GM18511 (cell line): Measurements from ENCODE around the gene CASP6.
A peak's percentile ranks its signal among the peaks of the same experiment; 100 is the strongest.

ENCODE experiments used
- ATAC-seq: cut with Tn5 transposase; IDR thresholded peaks from one replicate; pipeline ENCODE4 v1.9.1; 2021; ENCODE audit warnings: mild to moderate bottlenecking, moderate library complexity; ENCODE audit not compliant: unreplicated experiment

CASP6 gene

DNA sequence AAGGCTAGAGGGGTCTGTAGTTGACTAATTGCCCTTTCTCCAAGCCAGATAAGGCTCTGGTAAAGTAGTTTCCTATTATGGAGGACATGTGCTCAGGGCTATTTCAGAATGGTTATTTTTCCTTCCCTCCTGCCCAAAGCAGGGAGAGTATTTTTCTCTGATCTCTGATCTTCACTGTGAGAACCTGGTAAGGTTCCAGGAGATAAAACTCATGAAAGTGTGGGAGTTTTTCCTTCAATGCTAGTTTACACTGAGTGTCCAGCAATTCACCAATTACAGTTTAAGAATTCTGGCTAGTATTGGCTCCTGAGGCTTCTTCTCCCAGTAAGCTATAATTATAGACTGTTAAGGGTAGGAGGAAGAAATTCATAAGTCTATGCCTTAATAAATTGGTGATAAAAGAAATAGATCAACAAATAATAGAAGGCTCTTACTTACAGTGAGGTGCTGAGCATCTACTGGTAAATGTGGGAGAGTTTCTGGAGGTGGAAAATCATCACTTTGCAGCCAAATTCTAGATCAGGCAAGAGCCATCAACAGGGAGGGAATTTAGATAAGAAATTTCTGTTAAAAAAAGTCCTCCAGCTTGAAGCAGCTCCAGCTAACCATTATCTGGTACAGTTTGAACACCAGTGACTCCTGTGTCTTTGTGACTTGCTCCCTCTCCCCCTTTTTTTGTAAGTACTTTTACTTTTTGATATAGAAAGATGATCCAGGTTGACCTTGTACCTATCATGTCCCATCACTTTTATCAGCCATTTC is 30.9 kb downstream of the CASP6 start:
- no peak for ATAC-seq

DNA sequence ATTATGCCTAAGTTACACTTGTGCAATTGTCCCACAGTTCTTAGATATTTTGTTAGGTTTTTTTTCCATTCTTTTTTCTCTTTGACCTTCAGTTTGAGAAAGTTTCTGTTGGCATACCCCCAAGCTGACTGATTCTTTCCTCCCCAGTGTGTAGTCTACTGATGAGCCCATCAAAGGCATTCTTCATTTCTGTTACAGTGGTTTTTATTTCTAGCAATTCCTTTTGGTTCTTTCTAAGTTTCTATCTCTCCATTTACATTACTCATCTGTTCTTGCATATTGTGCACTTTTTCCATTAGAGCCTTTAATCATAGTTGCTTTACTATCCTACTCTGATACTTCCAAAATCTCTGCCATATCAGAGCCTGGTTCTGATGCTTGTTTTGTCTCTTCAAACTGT is 31.9 kb downstream of the CASP6 start:
- no peak for ATAC-seq

DNA sequence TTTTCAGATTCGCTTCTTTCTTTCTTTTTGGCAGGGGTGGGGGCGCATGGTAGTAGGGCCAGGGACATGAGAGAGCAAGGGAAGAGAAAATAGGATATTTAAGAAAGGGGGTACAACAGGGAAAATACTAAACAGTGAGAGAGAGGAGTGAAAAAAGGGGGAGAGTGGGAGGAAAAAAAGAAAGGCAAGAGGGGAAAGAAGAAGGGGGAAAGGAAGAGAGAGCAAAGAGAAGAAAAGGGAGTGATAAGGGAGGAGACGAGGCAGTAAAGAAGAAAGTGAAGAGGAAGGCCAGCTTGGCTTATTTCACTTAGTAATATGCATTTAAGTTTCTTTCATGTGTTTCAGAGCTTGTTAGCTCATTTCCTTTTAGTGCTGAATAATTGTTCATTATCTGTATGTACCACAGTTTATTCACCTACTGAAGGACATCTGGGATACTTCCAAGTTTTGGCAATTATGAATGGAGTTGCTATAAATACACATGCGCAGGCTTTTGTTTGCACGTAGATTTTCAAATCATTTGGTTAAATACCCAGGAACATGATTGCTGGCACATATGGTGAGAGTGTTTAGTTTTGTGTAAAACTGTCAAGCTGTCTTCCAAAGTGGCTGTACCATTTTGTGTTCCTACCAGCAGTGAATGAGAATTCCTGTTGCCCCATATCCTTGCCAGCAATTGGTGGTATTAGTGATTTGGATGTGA is 37.3 kb downstream of the CASP6 start:
- no peak for ATAC-seq

DNA sequence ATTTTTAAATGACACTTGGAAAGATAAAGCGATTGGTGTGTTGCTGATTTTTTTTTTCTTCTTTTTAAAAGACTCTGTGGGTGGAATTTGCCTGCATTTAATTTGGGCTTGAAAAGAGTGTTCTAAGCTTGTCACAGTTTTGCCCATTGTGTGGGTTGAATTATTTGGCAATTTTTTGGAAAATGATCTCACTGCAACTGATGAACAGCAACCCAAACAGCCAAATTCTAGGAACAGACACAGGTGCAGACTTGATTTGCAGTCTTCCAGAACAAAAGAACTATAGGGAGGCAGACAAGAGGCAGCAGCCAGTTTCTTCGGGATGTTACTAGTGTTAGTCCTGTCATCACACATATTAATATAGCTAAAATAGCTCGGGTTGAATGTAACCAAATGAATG is 40.5 kb downstream of the CASP6 start:
- no peak for ATAC-seq

DNA sequence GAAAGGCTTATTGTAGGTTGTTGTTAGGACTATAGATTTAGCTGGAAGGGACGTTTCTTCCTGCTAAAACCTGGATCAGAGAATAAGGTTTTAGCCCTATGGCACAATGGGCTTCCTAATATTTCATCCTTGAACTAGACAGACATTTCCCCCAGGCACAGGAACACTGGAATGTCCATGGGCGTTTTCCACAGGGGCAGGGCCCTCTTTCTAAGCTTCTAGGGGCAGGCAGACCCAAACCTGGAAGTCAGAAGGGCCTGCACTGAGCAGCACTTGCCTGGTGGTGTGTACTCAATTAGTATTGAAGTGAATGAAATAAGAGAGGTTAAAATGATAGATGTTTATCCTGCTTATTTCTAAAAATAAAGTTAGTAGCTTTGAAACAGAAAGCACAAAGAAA is 41.1 kb downstream of the CASP6 start:
- no peak for ATAC-seq

DNA sequence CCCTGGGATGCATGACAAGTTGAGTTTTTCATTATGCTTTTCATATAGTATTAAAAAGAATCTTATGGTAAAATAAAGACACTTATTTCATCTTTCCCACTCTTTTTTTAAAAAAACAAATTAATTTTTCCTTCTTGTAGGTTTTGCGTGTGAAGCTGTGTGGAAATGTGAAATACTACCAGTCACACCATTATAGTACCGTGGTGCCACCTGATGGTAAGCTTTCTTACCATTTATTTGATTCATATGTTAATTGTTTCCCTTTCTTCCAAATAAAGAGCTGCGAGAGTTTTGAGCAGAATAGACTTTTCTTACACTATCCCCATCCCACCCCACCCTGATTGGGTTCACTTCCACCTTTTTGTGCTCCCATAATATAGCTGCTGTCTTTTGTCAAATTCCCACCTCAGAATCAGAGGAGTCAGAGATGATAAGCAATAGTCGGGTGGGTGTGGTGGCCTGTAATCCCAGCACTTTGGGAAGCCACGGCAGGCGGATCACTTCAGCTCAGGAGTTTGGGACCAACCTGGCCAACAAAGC is 44.3 kb downstream of the CASP6 start:
- no peak for ATAC-seq

DNA sequence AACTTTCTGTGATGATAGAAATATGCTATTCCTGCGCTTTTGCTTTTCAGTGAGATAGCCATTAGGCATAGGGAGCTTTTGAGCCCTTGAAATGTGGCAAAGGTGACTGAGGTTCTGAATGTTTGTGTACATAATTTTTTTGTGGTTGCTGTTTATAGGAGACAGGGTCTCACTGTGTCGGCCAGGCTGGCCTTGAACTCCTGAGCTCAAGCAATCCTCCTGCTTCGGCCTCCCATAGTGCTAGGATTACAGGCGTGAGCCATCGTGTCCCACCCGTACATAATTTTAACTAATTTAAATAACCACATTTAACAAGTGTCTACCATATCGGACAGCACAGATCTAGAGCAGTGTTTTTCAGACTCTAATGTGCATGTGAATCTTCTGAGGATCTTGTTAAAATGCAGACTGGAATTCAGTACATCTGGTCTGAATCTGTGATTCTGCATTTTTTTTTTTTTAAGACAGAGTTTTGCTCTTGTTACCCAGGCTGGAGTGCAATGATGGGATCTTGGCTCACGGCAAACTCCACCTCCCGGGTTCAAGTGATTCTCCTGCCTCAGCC is 45.3 kb downstream of the CASP6 start:
- ATAC-seq = no peak

DNA sequence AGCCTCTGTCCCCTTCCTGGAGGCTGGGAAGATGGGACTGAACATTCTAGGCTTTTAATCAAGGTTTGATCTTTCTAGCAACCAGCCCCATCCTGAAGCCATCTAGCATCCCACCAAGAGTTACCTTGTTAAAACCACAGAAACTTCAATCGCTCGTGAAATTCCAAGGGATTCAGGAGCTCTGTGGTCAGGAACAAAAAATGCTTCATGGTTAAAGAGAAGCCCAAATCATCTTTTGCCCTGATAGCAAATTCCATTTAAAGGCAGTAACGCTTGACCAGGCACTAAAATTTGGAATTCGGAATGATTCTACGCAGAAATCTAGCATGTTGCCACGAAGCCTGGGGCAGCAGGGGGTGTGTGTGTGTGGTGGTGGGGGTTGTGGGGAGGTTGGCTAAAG is 47.8 kb downstream of the CASP6 start:
- ATAC-seq = no peak

DNA sequence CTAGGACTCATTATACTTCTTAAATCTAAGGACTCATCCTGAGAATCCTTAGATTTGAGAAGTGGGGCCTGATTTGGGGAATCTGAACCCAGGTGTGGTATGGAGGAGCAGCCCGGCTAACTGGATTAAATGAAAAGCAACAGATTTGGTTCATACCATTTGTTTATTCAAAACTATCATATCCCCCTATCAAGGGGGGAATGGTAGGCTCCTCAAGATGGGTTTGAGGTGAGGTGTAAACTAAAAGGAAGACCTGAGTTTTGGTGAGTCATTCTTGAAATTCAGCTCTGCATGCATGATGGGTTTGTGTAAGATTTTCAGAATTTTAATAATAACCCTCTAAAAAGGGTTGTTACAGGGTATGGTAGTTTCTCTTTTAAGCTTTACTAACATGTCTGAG is 53.4 kb downstream of the CASP6 start:
- ATAC-seq = peak; percentile 86

DNA sequence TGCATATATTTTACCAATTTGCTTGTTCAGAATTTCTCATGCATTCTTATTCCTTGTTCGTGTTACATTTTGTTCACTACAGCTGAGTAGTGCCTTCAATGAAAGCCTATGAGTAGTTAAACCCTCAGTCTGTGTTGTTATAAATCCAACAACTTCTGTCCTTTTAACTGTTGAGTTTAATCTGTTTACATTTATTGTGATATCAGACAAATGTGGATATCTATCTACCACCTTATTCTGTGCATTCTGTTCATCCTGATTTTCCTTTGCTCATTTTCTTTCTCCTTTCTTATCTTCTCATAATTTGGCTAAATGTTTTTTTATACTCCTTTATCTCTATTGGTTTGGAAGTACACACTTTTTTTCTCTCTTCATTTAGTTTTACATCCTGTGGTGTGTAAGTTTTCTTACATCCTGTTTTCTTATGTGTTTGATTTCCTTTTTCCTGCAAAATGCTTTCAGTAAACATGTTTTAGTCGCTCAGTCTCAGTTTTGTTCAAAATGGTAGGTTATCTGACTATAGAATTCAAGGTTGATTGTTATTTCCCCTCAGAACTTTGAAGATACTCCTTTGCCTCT is 54.2 kb downstream of the CASP6 start:
- ATAC-seq = no peak

DNA sequence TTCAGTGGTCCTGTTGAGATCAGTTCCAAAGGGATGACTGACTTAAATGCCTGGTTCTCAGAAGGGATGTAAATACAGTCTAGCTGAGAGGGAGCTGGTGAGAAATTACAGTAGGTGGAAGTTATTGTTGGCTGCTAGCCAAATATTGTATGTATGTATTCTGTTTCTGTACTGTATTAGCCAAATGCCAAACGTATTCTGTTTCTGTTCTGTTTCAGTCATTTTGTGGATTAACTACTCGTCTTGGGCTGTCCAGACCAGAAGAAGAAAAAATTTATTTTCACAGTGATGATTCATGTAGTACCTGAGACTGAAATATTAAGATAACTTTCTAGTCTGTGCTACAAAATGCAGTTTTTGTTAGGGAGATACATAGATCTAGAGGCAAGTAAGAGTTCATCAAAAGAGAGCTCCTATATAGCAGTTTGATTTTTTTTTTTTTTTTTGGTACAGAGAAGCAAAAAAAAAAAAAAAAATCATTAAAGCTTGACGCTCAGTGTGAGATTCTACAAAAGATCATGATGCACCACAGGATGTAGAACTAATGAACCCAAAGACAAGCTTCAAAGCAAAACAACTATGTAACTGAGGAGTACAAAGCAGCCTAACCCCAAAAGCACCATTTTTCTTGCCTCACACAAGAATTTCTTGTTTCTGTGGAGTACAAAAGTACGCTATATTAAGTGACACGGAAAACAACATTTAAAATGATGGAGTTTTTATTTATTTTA is 54.8 kb downstream of the CASP6 start:
- peak; percentile 70 for ATAC-seq

DNA sequence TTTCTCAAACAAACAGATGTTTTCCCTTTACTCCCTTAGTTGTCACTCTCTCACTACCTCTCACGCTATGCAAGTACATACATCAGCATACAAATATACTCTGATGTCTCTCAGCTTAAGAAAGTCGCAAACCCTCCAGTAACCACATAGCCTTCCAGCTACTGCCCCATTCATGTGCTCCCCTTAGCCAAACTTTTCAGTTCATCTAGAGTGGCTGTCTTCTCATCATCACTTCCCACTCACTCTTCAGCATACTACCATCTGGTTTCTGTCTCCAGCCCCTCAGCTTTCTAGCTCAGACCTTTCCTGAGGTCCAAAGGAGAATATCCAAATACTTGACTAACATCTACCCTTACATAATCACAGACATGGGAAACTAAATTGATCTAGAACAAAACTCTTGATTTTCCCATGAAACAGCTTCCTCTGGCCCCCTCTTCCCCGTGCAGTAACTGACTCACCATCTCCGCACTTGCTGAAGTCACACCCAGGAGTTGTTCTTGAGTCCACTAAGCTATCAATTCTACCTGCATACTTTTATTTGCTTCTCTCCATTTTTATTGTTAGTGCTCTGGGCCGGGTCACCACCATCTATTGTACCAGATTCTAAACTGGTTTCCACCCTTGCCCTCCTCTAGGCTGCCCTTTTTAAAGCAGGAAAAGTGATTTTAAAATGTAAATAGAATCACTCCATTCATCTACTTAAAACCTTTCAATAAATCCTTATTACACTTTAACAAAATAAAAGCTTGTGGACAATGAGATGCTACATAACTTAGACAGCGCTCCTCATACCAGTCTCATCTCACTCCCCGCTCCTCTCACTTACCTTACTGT is 57.2 kb downstream of the CASP6 start:
- no peak for ATAC-seq

DNA sequence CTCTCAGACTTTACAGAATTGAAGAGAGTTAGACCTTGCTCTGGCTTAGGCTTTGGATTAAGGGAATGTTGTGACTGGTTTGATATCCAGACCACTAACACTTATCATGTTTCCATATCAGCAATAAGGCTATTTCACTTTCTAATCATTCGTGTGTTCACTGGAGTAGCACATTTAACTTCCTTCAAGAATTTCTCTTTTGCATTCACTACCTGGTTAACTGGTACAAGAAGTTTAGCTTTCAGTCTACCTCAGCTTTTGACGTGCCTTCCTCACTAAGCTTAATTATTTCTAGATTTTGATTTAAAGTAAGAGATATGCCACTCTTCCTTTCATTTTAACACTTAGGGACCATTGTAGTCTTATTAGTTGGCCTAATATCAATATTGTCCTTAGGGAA is 62.6 kb downstream of the CASP6 start:
- no peak for ATAC-seq
